ENCODE data around the gene GLA.

Gene GLA

GRCh38 chrX:101390664-101391525, 16.8 kb downstream of the GLA start, which contains the start of gene RPL36A:
TSS of gene RPL36A (plus strand) at chrX:101391011. CDS start at chrX:101391044, 33 bp downstream.
- TF ChIP-seq CTCF (IDR thresholded peaks at IDR 0.05) = peak; percentile 62
- Histone ChIP-seq H3K4me1 (peaks cover 2% of the 10 kb centered on the region), H3K9ac (peak within 1 kb of the TSS; percentile 43), H3K27ac (peak within 1 kb of the TSS; percentile 65), H2AFZ (peak within 1 kb of the TSS; percentile 97), H3K36me3 (ENCODE audit: control insufficient read depth, insufficient read depth, low read length) (no peaks in the 10 kb centered on the region), H3K9me3 (ENCODE audit: control insufficient read depth, low read length) (no peaks in the 10 kb centered on the region), H3K27me3 (ENCODE audit: control insufficient read depth, insufficient read depth, low read length) (no peaks in the 10 kb centered on the region), H3K79me2 (no peaks in the 10 kb centered on the region), H3K4me2 (ENCODE audit: low read length) (peak within 1 kb of the TSS; percentile 79), H3K4me3 (ENCODE audit: low read depth, low read length) (peak within 1 kb of the TSS; percentile 83)

DNA sequence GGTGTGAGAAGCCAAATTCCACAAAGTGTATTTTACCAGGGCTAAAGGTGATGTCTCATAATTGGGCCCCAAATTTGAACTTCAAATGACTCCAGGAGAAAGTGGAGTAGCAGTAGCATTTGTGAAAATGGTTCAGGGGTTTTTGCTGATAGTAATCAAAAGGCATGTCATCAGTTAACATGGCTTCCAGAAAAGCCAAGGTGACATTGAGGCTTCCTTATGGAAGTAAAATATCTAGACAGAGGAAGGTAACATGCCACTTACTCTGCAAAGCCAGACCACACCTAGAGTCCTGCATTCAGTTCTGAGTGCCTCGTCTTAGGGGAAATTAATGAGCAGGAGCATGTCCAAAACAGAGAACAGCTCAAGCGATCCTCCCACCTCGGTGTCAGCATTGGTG, 19.1 kb downstream of the GLA start:
- no peaks in the 10 kb centered on the region for H3K9me3 ChIP-seq (ENCODE audit: control insufficient read depth, low read length)
- H3K79me2 ChIP-seq = no peaks in the 10 kb centered on the region
- TF ChIP-seq CTCF (IDR thresholded peaks at IDR 0.05) = no peak
- H3K27me3 ChIP-seq (ENCODE audit: control insufficient read depth, insufficient read depth, low read length) = no peaks in the 10 kb centered on the region
- H3K4me1 ChIP-seq = peaks cover 2% of the 10 kb centered on the region
- no peak overlapping the region for H2AFZ ChIP-seq
- H3K36me3 ChIP-seq (ENCODE audit: control insufficient read depth, insufficient read depth, low read length) = no peaks in the 10 kb centered on the region
- H3K9ac ChIP-seq = no peak overlapping the region
- H3K4me2 ChIP-seq (ENCODE audit: low read length) = no peak overlapping the region
- no peak overlapping the region for H3K4me3 ChIP-seq (ENCODE audit: low read depth, low read length)
- no peak overlapping the region for H3K27ac ChIP-seq

DNA sequence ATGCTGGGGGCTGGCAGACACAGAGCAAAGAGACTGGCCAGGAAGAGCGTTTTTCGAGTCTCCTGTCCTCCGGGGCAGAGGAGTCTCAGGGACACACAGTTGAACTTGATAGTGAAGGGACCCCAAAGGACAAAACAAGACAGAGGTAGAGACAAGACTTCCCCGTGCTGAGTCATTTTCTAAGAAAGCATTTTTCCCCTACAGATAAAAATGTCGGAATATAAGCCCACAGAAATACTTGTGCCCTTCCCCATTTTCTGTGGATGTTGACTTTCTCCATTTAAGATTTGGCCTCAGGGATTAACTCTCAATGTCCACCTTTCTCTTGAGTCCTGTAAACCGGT, 21.2 kb downstream of the GLA start:
- H3K9me3 ChIP-seq (ENCODE audit: control insufficient read depth, low read length) = no peaks in the 10 kb centered on the region
- no peak overlapping the region for H3K27ac ChIP-seq
- TF ChIP-seq CTCF (IDR thresholded peaks at IDR 0.05) = no peak

GRCh38 chrX:101385795-101386541, 21.8 kb downstream of the GLA start, which contains the start of gene BTK:
TSS of gene BTK (minus strand) at chrX:101386191. CDS start at chrX:101375284, 10,907 bp downstream.
- H2AFZ ChIP-seq = no peak within 1 kb of the TSS
- no peaks in the 10 kb centered on the region for H3K27me3 ChIP-seq (ENCODE audit: control insufficient read depth, insufficient read depth, low read length)
- no peaks in the 10 kb centered on the region for H3K79me2 ChIP-seq
- no peak within 1 kb of the TSS for H3K27ac ChIP-seq
- no peak within 1 kb of the TSS for H3K4me3 ChIP-seq (ENCODE audit: low read depth, low read length)
- H3K4me2 ChIP-seq (ENCODE audit: low read length) = no peak within 1 kb of the TSS
- no peaks in the 10 kb centered on the region for H3K36me3 ChIP-seq (ENCODE audit: control insufficient read depth, insufficient read depth, low read length)
- no peak within 1 kb of the TSS for H3K9ac ChIP-seq
- peaks cover 2% of the 10 kb centered on the region for H3K4me1 ChIP-seq
- H3K9me3 ChIP-seq (ENCODE audit: control insufficient read depth, low read length) = no peaks in the 10 kb centered on the region
- TF ChIP-seq CTCF (IDR thresholded peaks at IDR 0.05) = no peak

More for the DNA sequence above, 21.2 kb downstream of the GLA start:
- Histone ChIP-seq H3K79me2 (no peaks in the 10 kb centered on the region), H3K36me3 (ENCODE audit: control insufficient read depth, insufficient read depth, low read length) (no peaks in the 10 kb centered on the region), H3K9ac (no peak overlapping the region), H3K4me3 (ENCODE audit: low read depth, low read length) (no peak overlapping the region), H3K4me1 (peaks cover 2% of the 10 kb centered on the region), H2AFZ (no peak overlapping the region), H3K27me3 (ENCODE audit: control insufficient read depth, insufficient read depth, low read length) (no peaks in the 10 kb centered on the region), H3K4me2 (ENCODE audit: low read length) (no peak overlapping the region)
